Measurements from ENCODE around the gene GSTCD.

- no peak for TF ChIP-seq CTCF (IDR thresholded peaks at IDR 0.05; ENCODE audit: low read length)
- no peak for TF ChIP-seq EZH2 (IDR thresholded peaks at IDR 0.05; ENCODE audit: borderline replicate concordance, low read length)
Observed at GRCh38 chr4:105748222-105748621, 39.6 kb downstream of the GSTCD start.

Data from OCI-LY1 (cell line).